GM20431 (cell line): ENCODE measurements around the gene BAG1.

Source experiments
- in situ Hi-C: fragments of 300-500 bp; cut with MseI, MboI; formaldehyde crosslinking; loops from one replicate; pipeline ENCODE4 v1.15.0; 2020; ENCODE audit warnings: low sequenced_read_pairs; ENCODE audit not compliant: unreplicated experiment

BAG1 gene

DNA sequence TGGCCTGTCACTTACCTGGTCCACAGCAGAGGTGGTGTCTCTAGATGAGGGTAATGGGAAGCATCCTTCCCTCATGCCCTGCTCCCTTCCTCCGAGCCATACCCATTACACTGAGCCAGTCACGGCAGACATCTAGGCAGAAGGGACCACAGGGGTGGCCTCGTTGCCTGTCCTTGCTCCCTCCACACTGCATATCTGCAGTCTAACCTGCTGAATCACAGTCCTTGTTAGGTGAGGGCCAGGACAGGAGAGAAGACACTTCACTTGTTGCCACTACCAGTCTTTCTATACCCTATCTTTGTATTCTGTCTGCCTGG lies 43.0 kb downstream of the BAG1 start:
- in situ Hi-C loops: loop anchor here (10.0 kb wide), 1 partner anchor 137 kb away; no protein-coding TSS in a partner anchor

DNA sequence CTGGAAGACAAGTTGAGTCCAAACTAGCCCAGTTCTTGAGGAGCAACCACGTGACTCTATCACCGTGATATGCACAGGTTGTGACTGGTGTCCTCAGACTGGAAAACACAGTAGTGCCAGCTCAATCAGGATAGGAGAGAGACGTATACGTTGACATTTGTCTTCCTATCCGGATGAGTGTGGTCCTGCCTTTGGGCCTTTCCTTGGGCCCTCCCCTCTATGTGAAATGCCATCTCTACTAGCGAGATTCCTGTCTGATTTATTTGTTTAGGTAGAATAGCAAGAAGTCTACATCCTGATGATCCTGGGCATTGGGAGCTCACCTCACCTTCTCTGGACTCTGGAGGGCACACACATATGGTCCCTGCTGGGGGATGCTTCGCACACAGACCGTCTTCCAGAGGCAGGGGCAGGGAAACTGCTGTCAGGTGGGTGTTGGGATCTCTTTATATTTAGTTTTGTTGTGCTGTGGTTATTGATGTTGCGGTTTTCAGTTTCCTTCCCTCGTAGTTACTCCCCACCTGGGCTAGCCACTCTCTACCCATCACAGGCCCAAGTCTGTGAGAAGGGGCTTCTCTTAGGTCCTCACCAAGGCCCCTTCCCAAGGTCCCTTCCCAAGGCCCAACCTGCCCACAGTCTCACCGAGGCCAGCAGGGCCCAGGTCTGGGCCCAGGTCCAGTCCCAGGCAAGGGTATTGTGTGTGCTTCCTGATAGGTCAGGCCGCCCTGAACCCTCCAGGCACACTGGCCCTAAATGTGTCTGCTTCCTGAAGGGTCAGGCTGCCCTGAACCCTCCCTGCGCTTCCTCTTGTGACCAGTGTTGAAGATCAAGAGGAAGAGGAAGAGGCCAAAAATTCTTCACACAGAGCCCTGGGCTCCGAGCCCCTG lies 43.6 kb downstream of the BAG1 start:
- in situ Hi-C loops: loop anchor here (10.0 kb wide), 1 partner anchor 136 kb away; no protein-coding TSS in a partner anchor

DNA sequence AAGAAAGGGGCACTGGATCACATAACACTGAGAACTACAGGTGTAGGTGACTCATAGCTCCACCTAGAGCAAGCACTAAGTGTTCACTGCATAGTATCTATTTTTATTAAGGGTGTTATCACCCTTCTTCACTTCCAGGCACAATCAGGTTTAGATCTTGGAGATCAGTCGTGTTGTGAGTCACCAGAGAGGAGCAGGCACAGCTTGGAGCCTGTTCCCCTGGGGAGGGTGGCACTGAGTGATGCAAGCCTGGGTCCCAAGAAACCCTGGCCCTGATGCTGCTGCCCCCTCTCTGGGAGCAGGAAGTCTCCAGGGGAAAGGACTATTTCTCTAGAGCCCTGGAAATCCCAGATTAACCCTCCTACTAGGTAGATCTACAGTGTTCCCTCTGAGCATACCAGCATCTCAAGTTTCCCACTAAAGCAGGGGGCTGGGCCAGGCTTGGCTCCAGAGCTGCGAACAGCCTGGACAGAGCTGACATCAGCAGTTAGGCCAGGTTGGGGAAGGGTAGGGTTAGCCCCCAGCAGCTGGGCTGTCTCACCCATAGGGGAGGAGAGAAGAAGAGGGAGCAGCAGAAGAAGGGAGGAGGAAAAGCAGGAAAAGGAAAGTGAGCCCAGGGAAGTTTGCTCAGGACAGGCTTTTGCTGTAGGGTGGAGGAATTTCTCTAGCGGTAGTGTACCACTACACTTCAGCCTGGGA lies 52.7 kb downstream of the BAG1 start:
- in situ Hi-C loops: no loop called here

DNA sequence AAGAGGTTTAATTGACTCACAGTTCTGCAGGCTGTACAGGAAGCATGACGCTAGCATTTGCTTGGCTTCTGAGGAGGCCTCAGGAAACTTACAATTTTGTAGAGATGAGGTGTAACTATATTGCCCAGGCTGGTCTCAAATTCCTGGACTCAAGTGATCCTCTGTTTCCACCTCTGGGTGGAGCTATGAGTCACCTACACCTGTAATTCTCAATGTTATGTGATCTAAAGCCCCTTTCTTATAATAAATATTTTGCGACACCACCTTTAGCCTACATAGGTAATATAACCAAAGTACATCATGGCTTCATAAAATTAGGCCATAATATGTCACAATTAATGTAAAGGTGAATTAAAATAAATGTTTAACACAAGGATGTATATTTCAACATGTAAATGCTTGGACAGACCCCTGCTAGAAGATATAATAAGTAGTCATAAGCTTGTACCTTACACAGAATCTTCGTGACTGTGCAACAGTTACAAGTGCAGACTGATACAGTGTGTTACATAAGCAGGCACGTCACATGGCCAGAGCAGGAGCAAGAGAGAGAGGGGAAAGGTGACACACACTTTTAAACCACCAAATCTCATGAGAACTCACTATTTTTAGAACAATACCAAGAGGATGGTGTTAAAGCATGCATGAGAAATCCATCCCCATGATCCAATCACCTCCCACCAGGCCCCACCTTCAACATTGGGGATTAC lies 54.3 kb downstream of the BAG1 start:
- in situ Hi-C loops: no loop called here

DNA sequence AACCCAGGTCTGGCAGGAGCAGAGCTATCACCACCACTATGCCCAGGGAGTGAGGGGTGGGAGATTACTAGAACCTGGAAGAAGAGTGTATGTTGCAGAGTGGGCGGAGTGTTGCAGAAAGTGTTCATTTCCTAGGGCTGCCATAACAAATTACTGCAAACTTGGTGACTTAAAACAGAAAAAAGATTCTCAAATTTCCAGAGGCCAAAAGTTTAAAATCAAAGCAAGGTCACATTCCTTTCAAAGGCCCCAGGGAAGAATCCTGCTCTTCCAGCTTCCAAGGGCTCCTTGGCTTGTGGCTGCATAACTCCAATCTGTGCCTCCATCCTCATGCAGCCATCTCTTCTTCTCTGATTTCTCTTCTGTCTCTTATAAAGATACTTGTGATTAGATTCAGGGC lies 55.1 kb downstream of the BAG1 start:
- in situ Hi-C loops: no loop called here

DNA sequence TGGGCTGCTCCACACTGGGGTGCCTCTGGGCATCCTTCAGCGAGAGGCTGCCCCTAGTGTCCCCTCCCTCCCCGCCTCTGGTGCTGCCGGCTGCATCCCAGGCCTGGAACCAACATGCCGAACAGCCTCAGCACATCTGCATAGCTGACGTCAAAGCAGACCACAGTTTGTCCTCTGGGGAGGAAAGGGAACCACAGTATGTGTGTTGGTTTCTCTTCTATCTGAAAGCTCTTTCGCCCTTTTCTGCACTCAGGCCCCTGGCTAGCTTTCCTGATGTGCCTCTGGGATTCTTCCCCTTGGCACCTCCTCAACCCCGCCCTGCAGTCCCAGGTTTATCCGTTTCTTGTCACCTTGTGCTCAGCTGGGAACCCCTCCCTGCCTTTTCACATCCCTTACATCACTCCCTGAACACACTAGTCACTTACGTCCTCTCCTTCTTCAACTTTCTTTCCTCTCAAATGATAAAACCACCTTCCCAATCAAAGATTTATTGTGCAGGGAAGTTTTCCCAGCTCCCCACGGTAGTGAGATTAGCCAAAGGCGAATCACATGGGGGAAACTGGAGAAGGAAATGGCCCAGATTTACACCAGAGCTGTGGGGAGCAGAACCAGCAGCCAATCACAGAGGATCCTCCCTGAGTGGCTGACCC lies 61.8 kb downstream of the BAG1 start:
- in situ Hi-C loops: no loop called here
